H9 (cell line): ENCODE data around the gene NKX1-2. TPM values are rescaled to one million over a fixed set of nuclear protein-coding genes. Genes with fewer than 3 reads are reported as not detected.

Experiments used
- DNase-seq: peaks from one replicate; pipeline ENCODE4 v3.0.0-alpha.2; 2017
- H2AFZ ChIP-seq: one replicate; pipeline ENCODE4 v1.6.1; 2013; ENCODE audit warnings: mild to moderate bottlenecking, low read length, control low read depth, moderate library complexity
- H2AK5ac ChIP-seq: 2 replicates; pipeline ENCODE4 v1.6.1; 2013; ENCODE audit warnings: low read length, control low read depth, mixed read lengths; ENCODE audit not compliant: insufficient read length
- H2BK120ac ChIP-seq: one replicate; pipeline ENCODE4 v1.6.1; 2013; ENCODE audit warnings: low read depth, mild to moderate bottlenecking, low read length, control low read depth, inconsistent platforms; ENCODE audit not compliant: poor library complexity, severe bottlenecking
- H2BK12ac ChIP-seq: 2 replicates; pipeline ENCODE4 v1.6.1; 2013; ENCODE audit warnings: low read length, control low read depth, mixed read lengths, low read depth; ENCODE audit not compliant: insufficient read length
- H2BK15ac ChIP-seq: 2 replicates; pipeline ENCODE4 v1.6.1; 2013; ENCODE audit warnings: low read depth, low read length, control low read depth
- H2BK20ac ChIP-seq: one replicate; pipeline ENCODE4 v1.6.1; 2013; ENCODE audit warnings: low read depth, mild to moderate bottlenecking, low read length, control low read depth, inconsistent platforms; ENCODE audit not compliant: poor library complexity, severe bottlenecking
- H2BK5ac ChIP-seq: 2 replicates; pipeline ENCODE4 v1.6.1; 2013; ENCODE audit warnings: low read length, control low read depth, mixed read lengths; ENCODE audit not compliant: insufficient read length
- H3K14ac ChIP-seq: 2 replicates; pipeline ENCODE4 v1.6.1; 2013; ENCODE audit warnings: low read length, control low read depth; ENCODE audit not compliant: insufficient read depth
- H3K18ac ChIP-seq: 2 replicates; pipeline ENCODE4 v1.6.1; 2013; ENCODE audit warnings: low read depth, mild to moderate bottlenecking, mixed read lengths, low read length, control low read depth; ENCODE audit not compliant: insufficient read length
- H3K23ac ChIP-seq: 2 replicates; pipeline ENCODE4 v1.6.1; 2013; ENCODE audit warnings: low read length, control low read depth, mixed read lengths, low read depth; ENCODE audit not compliant: insufficient read length
- H3K23me2 ChIP-seq: 2 replicates; pipeline ENCODE4 v1.6.1; 2013; ENCODE audit warnings: low read depth, mild to moderate bottlenecking, mixed read lengths, low read length, control low read depth; ENCODE audit not compliant: insufficient read length, poor library complexity, severe bottlenecking
- H3K27ac ChIP-seq: 2 replicates; pipeline ENCODE4 v1.5.1; 2013; ENCODE audit warnings: low read length, control low read depth, mixed read lengths, low read depth; ENCODE audit not compliant: insufficient read length
- H3K27me3 ChIP-seq: 2 replicates; pipeline ENCODE4 v1.6.1; 2013; ENCODE audit warnings: low read length, control low read depth, inconsistent platforms; ENCODE audit not compliant: insufficient read depth
- H3K4ac ChIP-seq: 2 replicates; pipeline ENCODE4 v1.6.1; 2013; ENCODE audit warnings: low read depth, mild to moderate bottlenecking, control low read depth, inconsistent platforms, low read length, moderate library complexity
- H3K4me1 ChIP-seq: 2 replicates; pipeline ENCODE4 v1.6.1; 2013; ENCODE audit warnings: low read length, control low read depth, inconsistent platforms; ENCODE audit not compliant: insufficient read depth
- H3K4me2 ChIP-seq: 2 replicates; pipeline ENCODE4 v1.6.1; 2013; ENCODE audit warnings: low read length, control low read depth, mixed read lengths; ENCODE audit not compliant: insufficient read length, insufficient read depth
- H3K56ac ChIP-seq: 2 replicates; pipeline ENCODE4 v1.6.1; 2013; ENCODE audit warnings: low read depth, mild to moderate bottlenecking, mixed read lengths, low read length, control low read depth; ENCODE audit not compliant: insufficient read length
- H3K79me1 ChIP-seq: 2 replicates; pipeline ENCODE4 v1.6.1; 2013; ENCODE audit warnings: low read depth, mild to moderate bottlenecking, moderate library complexity, low read length, control low read depth, inconsistent platforms; ENCODE audit not compliant: insufficient read depth, poor library complexity, severe bottlenecking
- H3K79me2 ChIP-seq: 2 replicates; pipeline ENCODE4 v1.6.1; 2013; ENCODE audit warnings: low read length, control low read depth, inconsistent platforms; ENCODE audit not compliant: insufficient read depth
- H3K9ac ChIP-seq: 2 replicates; pipeline ENCODE4 v1.6.1; 2013; ENCODE audit warnings: low read length, control low read depth, mixed read lengths; ENCODE audit not compliant: insufficient read length; ENCODE audit errors: extremely low read depth
- H3K9me3 ChIP-seq: one replicate; pipeline ENCODE4 v1.6.1; 2013; ENCODE audit warnings: low read depth, low read length, inconsistent platforms; ENCODE audit not compliant: control insufficient read depth
- H3T11ph ChIP-seq: one replicate; pipeline ENCODE4 v1.6.1; 2013; ENCODE audit warnings: mild to moderate bottlenecking, low read length, control low read depth, inconsistent platforms
- H4K20me1 ChIP-seq: one replicate; pipeline ENCODE4 v1.6.1; 2013; ENCODE audit not compliant: control insufficient read depth, insufficient read length, insufficient read depth
- H4K5ac ChIP-seq: 2 replicates; pipeline ENCODE4 v1.6.1; 2013; ENCODE audit warnings: low read depth, mild to moderate bottlenecking, mixed read lengths, low read length, control low read depth; ENCODE audit not compliant: insufficient read length
- H4K8ac ChIP-seq: replicated peaks from 2 replicates; pipeline ENCODE4 v1.6.1; 2013; ENCODE audit warnings: low read length, control low read depth, mixed read lengths, low read depth; ENCODE audit not compliant: insufficient read length
- H4K91ac ChIP-seq: 2 replicates; pipeline ENCODE4 v1.6.1; 2013; ENCODE audit warnings: low read depth, mild to moderate bottlenecking, moderate library complexity, mixed read lengths, low read length, control low read depth; ENCODE audit not compliant: insufficient read length
- H3K27ac Mint-ChIP-seq, 3 experiments: 2 replicates in 2 of 3; 3 replicates in 1 of 3; pipeline ENCODE4 v1.8.0; 2020 to 2021; ENCODE audit warnings: mixed read lengths in 3 of 3, mild to moderate bottlenecking in 1 of 3, moderate library complexity in 1 of 3
- H3K27me3 Mint-ChIP-seq: 2 replicates; pipeline ENCODE4 v1.8.0; 2021; ENCODE audit warnings: low read depth, mild to moderate bottlenecking, moderate library complexity, mixed read lengths
- H3K36me3 Mint-ChIP-seq, 3 experiments: 2 replicates in 2 of 3; 3 replicates in 1 of 3; pipeline ENCODE4 v1.8.0; 2020 to 2021; ENCODE audit warnings: low read depth in 3 of 3, mixed read lengths in 3 of 3; ENCODE audit not compliant: insufficient read depth in 1 of 3
- H3K4me1 Mint-ChIP-seq, 2 experiments: 2 replicates each; pipeline ENCODE4 v1.8.0; 2020; ENCODE audit warnings: mixed read lengths in 2 of 2
- H3K4me3 Mint-ChIP-seq, 2 experiments: 2 replicates in 1 of 2; 3 replicates in 1 of 2; pipeline ENCODE4 v1.8.0; 2020 to 2021; ENCODE audit warnings: mild to moderate bottlenecking in 2 of 2, mixed read lengths in 2 of 2, moderate library complexity in 1 of 2
- H3K9me3 Mint-ChIP-seq, 2 experiments: 2 replicates in 1 of 2; 3 replicates in 1 of 2; pipeline ENCODE4 v1.8.0; 2020; ENCODE audit warnings: mild to moderate bottlenecking in 2 of 2, mixed read lengths in 2 of 2, moderate library complexity in 1 of 2
- CTCF ChIP-seq: fragments of 200-600 bp; sonication (generic); conservative IDR thresholded peaks from 3 replicates; pipeline ENCODE4 v1.8.0; 2021; ENCODE audit warnings: antibody characterized with exemption, mild to moderate bottlenecking
- WGBS: extraction: QIAGEN DNeasy Blood & Tissue Kit; methylation state at CpG from one replicate; pipeline ENCODE4 v1.1.7; 2013; ENCODE audit warnings: missing lambda C conversion rate, low lambda C conversion rate, mixed read lengths; ENCODE audit not compliant: insufficient read length; ENCODE audit errors: extremely low coverage; 5-methylcytosine and 5-hydroxymethylcytosine counted together
- total RNA-seq: library from RNA; stranded (reverse); gene quantifications from 2 replicates; pipeline ENCODE4 v1.2.1, GENCODE V29; 2021

Gene NKX1-2
- total RNA-seq, 1 experiment from 2014 or later: 15.3 TPM

- no peak for TF ChIP-seq CTCF
- H3K4me3 Mint-ChIP-seq: no peak overlapping the region; a peak in 1 of 5 replicates
- Histone ChIP-seq H3K27me3 (no peaks in the 10 kb centered on the region), H3K79me2 (no peaks in the 10 kb centered on the region), H2BK5ac (no peak overlapping the region), H3K9me3 (no peaks in the 10 kb centered on the region), H3T11ph (no peak overlapping the region), H3K4me1 (no peaks in the 10 kb centered on the region), H3K18ac (no peak overlapping the region), H2BK20ac (no peak overlapping the region), H2AFZ (no peak overlapping the region), H2BK15ac (no peak overlapping the region), H3K4me2 (no peak overlapping the region), H3K56ac (no peak overlapping the region), H2BK120ac (no peak overlapping the region), H3K27ac (no peak overlapping the region), H3K23me2 (no peaks in the 10 kb centered on the region), H4K91ac (no peak overlapping the region), H4K5ac (no peak overlapping the region), H3K23ac (no peak overlapping the region), H3K79me1 (no peaks in the 10 kb centered on the region), H4K8ac (no peak overlapping the region), H2AK5ac (no peak overlapping the region), H4K20me1 (no peaks in the 10 kb centered on the region), H2BK12ac (no peak overlapping the region), H3K14ac (no peak overlapping the region), H3K4ac (no peak overlapping the region), H3K9ac (no peak overlapping the region)
- H3K36me3 Mint-ChIP-seq: no peaks in the 10 kb centered on the region
- peaks cover 2% of the 10 kb centered on the region for H3K27me3 Mint-ChIP-seq
- WGBS: no CpG with 5 or more reads among the region's 5 CpGs
- peaks cover 15 to 18% of the 10 kb centered on the region in 2 experiments for H3K4me1 Mint-ChIP-seq
- peak overlapping the region in 1 of 3 experiments; percentile 36; a peak in 1 of 7 replicates for H3K27ac Mint-ChIP-seq
- no peak for DNase-seq
- no peaks in the 10 kb centered on the region for H3K9me3 Mint-ChIP-seq
These were observed 20.3 kb downstream of the NKX1-2 start for GRCh38 chr10:124429576-124429975.
